ENCODE results near the gene ISCA1. TPM values are rescaled to one million over a fixed set of nuclear protein-coding genes. Genes with fewer than 3 reads are reported as not detected.

The ISCA1 gene
- total and polyA plus RNA-seq, 4 experiments from 2014 or later = 34.6 to 83.6 (median 44.7) TPM

GRCh38 chr9:86238861-86239770, 43.2 kb downstream of the ISCA1 start:
- H3K9me3 Mint-ChIP-seq = no peaks in the 10 kb centered on the region
- POLR2A ChIA-PET (ENCODE audit: partially characterized antibody) = no interaction called here
- no peaks in the 10 kb centered on the region for H3K36me3 ChIP-seq (ENCODE audit: insufficient read depth, low read length)

GRCh38 chr9:86230858-86231257, 51.5 kb downstream of the ISCA1 start:
- no peaks in the 10 kb centered on the region for H3K36me3 ChIP-seq (ENCODE audit: insufficient read depth, low read length)
- no peak overlapping the region for H3K27ac ChIP-seq (ENCODE audit: low read depth, low read length)
- H3K27ac Mint-ChIP-seq = no peak overlapping the region
- no peak for DNase-seq
- no peaks in the 10 kb centered on the region for H3K9me3 Mint-ChIP-seq
- no peak overlapping the region for H3K4me3 ChIP-seq (ENCODE audit: low read length in 2 of 2)
- CTCF ChIA-PET (ENCODE audit: partially characterized antibody) = no interaction called here
- intact Hi-C loops (cut with micrococcal nuclease) = no loop called here
- POLR2A ChIA-PET (ENCODE audit: partially characterized antibody) = no interaction called here
- no peaks in the 10 kb centered on the region for H3K4me1 ChIP-seq (ENCODE audit: insufficient read depth, low read length)
- no peak overlapping the region for H3K4me3 Mint-ChIP-seq
- peaks cover 0 to 10% of the 10 kb centered on the region in 2 donors for H3K27me3 Mint-ChIP-seq
- H3K9me3 ChIP-seq (ENCODE audit: control insufficient read depth in 1 of 2, low read length in 2 of 2) = no peaks in the 10 kb centered on the region
- no peaks in the 10 kb centered on the region for H3K27me3 ChIP-seq (ENCODE audit: insufficient read depth, low read length)
- no peaks in the 10 kb centered on the region for H3K36me3 Mint-ChIP-seq
- H3K4me1 Mint-ChIP-seq = no peaks in the 10 kb centered on the region

More at GRCh38 chr9:86238861-86239770, 43.2 kb downstream of the ISCA1 start:
- DNase-seq = no peak
- no peaks in the 10 kb centered on the region for H3K9me3 ChIP-seq (ENCODE audit: control insufficient read depth in 1 of 2, low read length in 2 of 2)
- no peaks in the 10 kb centered on the region for H3K27me3 ChIP-seq (ENCODE audit: insufficient read depth, low read length)
- no peaks in the 10 kb centered on the region for H3K4me1 ChIP-seq (ENCODE audit: insufficient read depth, low read length)
- H3K4me3 Mint-ChIP-seq = no peak overlapping the region
- H3K27ac Mint-ChIP-seq = no peak overlapping the region
- H3K27ac ChIP-seq (ENCODE audit: low read depth, low read length) = no peak overlapping the region
- peaks cover 0 to 2% (median 0%) of the 10 kb centered on the region in 4 donors for H3K4me1 Mint-ChIP-seq
- CTCF ChIA-PET (ENCODE audit: partially characterized antibody) = interaction anchor here (0.8 kb wide), 1 partner anchor 86 kb away, joined by 3 read pairs; no protein-coding TSS in a partner anchor
- H3K4me3 ChIP-seq (ENCODE audit: low read length in 2 of 2) = no peak overlapping the region
- intact Hi-C loops (cut with micrococcal nuclease) = no loop called here
- H3K27me3 Mint-ChIP-seq = peaks cover 0 to under 1% of the 10 kb centered on the region in 2 donors
- no peaks in the 10 kb centered on the region for H3K36me3 Mint-ChIP-seq

GRCh38 chr9:86222667-86223066, 59.7 kb downstream of the ISCA1 start:
- intact Hi-C loops (cut with micrococcal nuclease) = no loop called here
- H3K27ac Mint-ChIP-seq = no peak overlapping the region
- no peaks in the 10 kb centered on the region for H3K4me1 Mint-ChIP-seq
- CTCF ChIA-PET (ENCODE audit: partially characterized antibody) = no interaction called here
- Histone ChIP-seq H3K4me3 (ENCODE audit: low read length in 2 of 2) (no peak overlapping the region), H3K9me3 (ENCODE audit: control insufficient read depth in 1 of 2, low read length in 2 of 2) (no peaks in the 10 kb centered on the region), H3K4me1 (ENCODE audit: insufficient read depth, low read length) (no peaks in the 10 kb centered on the region), H3K27ac (ENCODE audit: low read depth, low read length) (no peak overlapping the region), H3K36me3 (ENCODE audit: insufficient read depth, low read length) (no peaks in the 10 kb centered on the region), H3K27me3 (ENCODE audit: insufficient read depth, low read length) (no peaks in the 10 kb centered on the region)
- H3K9me3 Mint-ChIP-seq = no peaks in the 10 kb centered on the region
- no peak overlapping the region for H3K4me3 Mint-ChIP-seq
- POLR2A ChIA-PET (ENCODE audit: partially characterized antibody) = no interaction called here
- DNase-seq = no peak
- H3K36me3 Mint-ChIP-seq = no peaks in the 10 kb centered on the region
- H3K27me3 Mint-ChIP-seq = peaks cover 3 to 8% of the 10 kb centered on the region in 2 donors

- peaks cover 3 to 8% of the 10 kb centered on the region in 2 donors for H3K27me3 Mint-ChIP-seq
These were observed 62.7 kb downstream of the ISCA1 start for GRCh38 chr9:86219606-86220005.

GRCh38 chr9:86217076-86217755, 65.1 kb downstream of the ISCA1 start:
- CTCF ChIA-PET (ENCODE audit: partially characterized antibody) = interaction anchor here (1.8 kb wide), 1 partner anchor 15 kb away, joined by 5 read pairs; no protein-coding TSS in a partner anchor
- H3K4me1 Mint-ChIP-seq = no peaks in the 10 kb centered on the region

More at GRCh38 chr9:86219606-86220005, 62.7 kb downstream of the ISCA1 start:
- no peaks in the 10 kb centered on the region for H3K27me3 ChIP-seq (ENCODE audit: insufficient read depth, low read length)
- no peak overlapping the region for H3K4me3 Mint-ChIP-seq
- H3K36me3 ChIP-seq (ENCODE audit: insufficient read depth, low read length) = no peaks in the 10 kb centered on the region
- H3K4me1 Mint-ChIP-seq = no peaks in the 10 kb centered on the region
- ChIA-PET CTCF (ENCODE audit: partially characterized antibody) (interaction anchor here (1.9 kb wide), 1 partner anchor 17 kb away, joined by 5 read pairs; no protein-coding TSS in a partner anchor), POLR2A (ENCODE audit: partially characterized antibody) (no interaction called here)
- no peaks in the 10 kb centered on the region for H3K9me3 Mint-ChIP-seq
- H3K27ac ChIP-seq (ENCODE audit: low read depth, low read length) = no peak overlapping the region
- no peaks in the 10 kb centered on the region for H3K9me3 ChIP-seq (ENCODE audit: control insufficient read depth in 1 of 2, low read length in 2 of 2)
- no peak overlapping the region for H3K4me3 ChIP-seq (ENCODE audit: low read length in 2 of 2)
- no peak for DNase-seq
- H3K27ac Mint-ChIP-seq = no peak overlapping the region
- intact Hi-C loops (cut with micrococcal nuclease) = no loop called here
- no peaks in the 10 kb centered on the region for H3K36me3 Mint-ChIP-seq
- H3K4me1 ChIP-seq (ENCODE audit: insufficient read depth, low read length) = no peaks in the 10 kb centered on the region

More at GRCh38 chr9:86217076-86217755, 65.1 kb downstream of the ISCA1 start:
- no peak for DNase-seq
- no peaks in the 10 kb centered on the region for H3K4me1 ChIP-seq (ENCODE audit: insufficient read depth, low read length)
- H3K27me3 ChIP-seq (ENCODE audit: insufficient read depth, low read length) = no peaks in the 10 kb centered on the region
- H3K9me3 ChIP-seq (ENCODE audit: control insufficient read depth in 1 of 2, low read length in 2 of 2) = no peaks in the 10 kb centered on the region
- Mint-ChIP-seq H3K36me3 (no peaks in the 10 kb centered on the region), H3K9me3 (no peaks in the 10 kb centered on the region), H3K27ac (no peak overlapping the region), H3K4me3 (no peak overlapping the region), H3K27me3 (peaks cover 2 to 3% of the 10 kb centered on the region in 2 donors)
- no peak overlapping the region for H3K27ac ChIP-seq (ENCODE audit: low read depth, low read length)
- no peaks in the 10 kb centered on the region for H3K36me3 ChIP-seq (ENCODE audit: insufficient read depth, low read length)
- H3K4me3 ChIP-seq (ENCODE audit: low read length in 2 of 2) = no peak overlapping the region
- intact Hi-C loops (cut with micrococcal nuclease) = no loop called here
- POLR2A ChIA-PET (ENCODE audit: partially characterized antibody) = no interaction called here

Other genes with a start within 250 kb of the ISCA1 start
- not detected for gene GOLM1, start 183.0 kb downstream of the ISCA1 start, total RNA-seq
- under 1 TPM; 0.54 to 1.00 TPM for gene GOLM1, start 183.0 kb downstream of the ISCA1 start, polyA plus RNA-seq
- gene C9orf153, start 22.9 kb downstream of the ISCA1 start, total RNA-seq = under 1 TPM; 0.55 to 0.87 TPM
- gene C9orf153, start 22.9 kb downstream of the ISCA1 start, polyA plus RNA-seq = not detected
- gene TUT7, start 71.9 kb upstream of the ISCA1 start, total RNA-seq = 10 to 100 TPM; 60.2 to 64.1 TPM
- 10 to 100 TPM in 1 of 2 donors, 1 to 10 TPM in 1; 9.5 to 30.4 TPM for gene TUT7, start 71.9 kb upstream of the ISCA1 start, polyA plus RNA-seq